ENCODE data around the gene NIN. TPM values are rescaled to one million over a fixed set of nuclear protein-coding genes. Genes with fewer than 3 reads are reported as not detected.
A peak's percentile ranks its signal among the peaks of the same experiment; 100 is the strongest.

The NIN gene
- total and polyA plus RNA-seq, 11 donors = 11.7 to 48.3 (median 25.0) TPM

- Histone ChIP-seq H3K27me3 (no peaks in the 10 kb centered on the region), H3K4me1 (no peaks in the 10 kb centered on the region), H3K9me3 (no peaks in the 10 kb centered on the region), H3K36me3 (peaks cover 0 to 57% (median 49%) of the 10 kb centered on the region in 9 donors), H3K27ac (no peak overlapping the region), H3K4me3 (no peak overlapping the region)
- DNase-seq = no peak
- WGBS, 4 donors = 90 to 94% (median 91%) methylated on average over 1 of the region's 1 CpG
- no peak for TF ChIP-seq POLR2A (IDR thresholded peaks at IDR 0.05)
- TF ChIP-seq CTCF (IDR thresholded peaks at IDR 0.05) = no peak
- intact Hi-C loops (cut with DNase I) = loop anchor here in 5 of 10 donors (5.0 to 10.0 kb wide), 4 partner anchors 55 to 123 kb away; no protein-coding TSS in a partner anchor
- no peak for ATAC-seq
Measured at GRCh38 chr14:50719911-50720759, 110.8 kb downstream of the NIN start.

GRCh38 chr14:50718949-50719348 is 112.0 kb downstream of the NIN start:
- DNase-seq (no peak), ATAC-seq (peak in 1 of 4 donors; percentile 64)
- no peak overlapping the region for H3K27ac ChIP-seq
- H3K9me3 ChIP-seq = no peaks in the 10 kb centered on the region
- 68 to 81% (median 74%) methylated on average over 1 of the region's 1 CpG for WGBS, 4 donors
- H3K4me1 ChIP-seq = no peaks in the 10 kb centered on the region
- TF ChIP-seq POLR2A (IDR thresholded peaks at IDR 0.05) (no peak), CTCF (IDR thresholded peaks at IDR 0.05) (no peak)
- no peaks in the 10 kb centered on the region for H3K27me3 ChIP-seq
- H3K36me3 ChIP-seq = peaks cover 0 to 45% (median 37%) of the 10 kb centered on the region in 9 donors
- no peak overlapping the region for H3K4me3 ChIP-seq
- intact Hi-C loops (cut with DNase I) = loop anchor here in 3 of 10 donors (5.0 to 10.0 kb wide), 3 partner anchors 94 to 122 kb away; no protein-coding TSS in a partner anchor

- Histone ChIP-seq H3K9me3 (no peaks in the 10 kb centered on the region), H3K27me3 (no peaks in the 10 kb centered on the region), H3K27ac (no peak overlapping the region), H3K4me1 (no peaks in the 10 kb centered on the region), H3K36me3 (peaks cover 0 to 33% (median 25%) of the 10 kb centered on the region in 9 donors), H3K4me3 (no peak overlapping the region)
- intact Hi-C loops (cut with DNase I) = loop anchor here in 3 of 10 donors (5.0 to 10.0 kb wide), 3 partner anchors 93 to 121 kb away; no protein-coding TSS in a partner anchor
- TF ChIP-seq POLR2A (IDR thresholded peaks at IDR 0.05) = no peak
- TF ChIP-seq CTCF (IDR thresholded peaks at IDR 0.05) = no peak
- DNase-seq (no peak), ATAC-seq (no peak)
- WGBS, 4 donors = 67 to 73% (median 69%) methylated on average over 7 of the region's 7 CpGs
Measured at GRCh38 chr14:50717811-50718210, 113.2 kb downstream of the NIN start.

- H3K36me3 ChIP-seq = peaks cover 0 to 3% (median 0%) of the 10 kb centered on the region in 9 donors
- H3K9me3 ChIP-seq = no peaks in the 10 kb centered on the region
- H3K4me3 ChIP-seq = no peak overlapping the region
- no peaks in the 10 kb centered on the region for H3K4me1 ChIP-seq
- peak in 1 of 5 donors; percentile 16 for DNase-seq
- TF ChIP-seq POLR2A (IDR thresholded peaks at IDR 0.05) = no peak
- peak; percentile 39 to 79 (median 60) for TF ChIP-seq CTCF (IDR thresholded peaks at IDR 0.05)
- no peak overlapping the region for H3K27ac ChIP-seq
- H3K27me3 ChIP-seq = no peaks in the 10 kb centered on the region
- WGBS, 4 donors = 64 to 73% (median 67%) methylated on average over 2 of the region's 2 CpGs
- ATAC-seq = peak in 3 of 4 donors; percentile 28 to 77 (median 69)
- intact Hi-C loops (cut with DNase I) = loop anchor here (1.0 to 10.0 kb wide), 9 partner anchors 90 to 117 kb away; no protein-coding TSS in a partner anchor
Measured at GRCh38 chr14:50714450-50715073, 116.4 kb downstream of the NIN start.
